AG09319 (cell line): ENCODE measurements around the gene TIMM8A.

Experiments used
- DNase-seq: peaks from one replicate; pipeline ENCODE4 v3.0.0-alpha.2; 2010; ENCODE audit warnings: low read depth; ENCODE audit errors: extremely low read depth
- TF ChIP-seq, protein P1 (sequence below): IDR thresholded peaks from 2 replicates; pipeline ENCODE4 v1.5.1; 2011; ENCODE audit warnings: low read depth, mild to moderate bottlenecking, inconsistent platforms, low read length, moderate library complexity

Gene TIMM8A

DNA sequence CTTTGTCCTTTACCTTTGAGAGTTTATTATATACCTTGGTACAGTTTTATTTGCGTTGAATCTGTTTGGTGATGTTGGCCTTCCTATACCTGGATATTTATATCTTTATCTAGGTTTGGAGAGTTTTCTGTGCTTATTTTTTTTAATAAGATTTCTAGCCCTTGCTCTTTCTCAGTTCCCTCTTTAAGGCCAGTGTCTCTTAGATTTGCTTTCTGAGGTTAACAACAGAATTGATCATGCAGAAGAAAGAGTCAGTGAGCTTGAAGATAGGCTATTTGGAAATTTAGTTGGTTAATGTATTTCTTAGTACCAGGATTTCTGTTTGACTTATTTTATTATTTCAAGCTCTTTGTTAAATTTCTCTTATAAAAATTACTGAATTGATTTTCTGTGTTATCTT is 44.8 kb downstream of the TIMM8A start:
- DNase-seq = no peak
- TF ChIP-seq, protein P1, sequence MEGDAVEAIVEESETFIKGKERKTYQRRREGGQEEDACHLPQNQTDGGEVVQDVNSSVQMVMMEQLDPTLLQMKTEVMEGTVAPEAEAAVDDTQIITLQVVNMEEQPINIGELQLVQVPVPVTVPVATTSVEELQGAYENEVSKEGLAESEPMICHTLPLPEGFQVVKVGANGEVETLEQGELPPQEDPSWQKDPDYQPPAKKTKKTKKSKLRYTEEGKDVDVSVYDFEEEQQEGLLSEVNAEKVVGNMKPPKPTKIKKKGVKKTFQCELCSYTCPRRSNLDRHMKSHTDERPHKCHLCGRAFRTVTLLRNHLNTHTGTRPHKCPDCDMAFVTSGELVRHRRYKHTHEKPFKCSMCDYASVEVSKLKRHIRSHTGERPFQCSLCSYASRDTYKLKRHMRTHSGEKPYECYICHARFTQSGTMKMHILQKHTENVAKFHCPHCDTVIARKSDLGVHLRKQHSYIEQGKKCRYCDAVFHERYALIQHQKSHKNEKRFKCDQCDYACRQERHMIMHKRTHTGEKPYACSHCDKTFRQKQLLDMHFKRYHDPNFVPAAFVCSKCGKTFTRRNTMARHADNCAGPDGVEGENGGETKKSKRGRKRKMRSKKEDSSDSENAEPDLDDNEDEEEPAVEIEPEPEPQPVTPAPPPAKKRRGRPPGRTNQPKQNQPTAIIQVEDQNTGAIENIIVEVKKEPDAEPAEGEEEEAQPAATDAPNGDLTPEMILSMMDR = no peak
